ENCODE measurements around the gene NUP88.

Gene NUP88

GRCh38 chr17:5355421-5356129 lies 63.9 kb downstream of the NUP88 start:
- DNase-seq (ENCODE audit: low spot score) = no peak

- no peak for DNase-seq (ENCODE audit: low spot score)
Observed at GRCh38 chr17:5354886-5355415, 64.5 kb downstream of the NUP88 start.

DNA sequence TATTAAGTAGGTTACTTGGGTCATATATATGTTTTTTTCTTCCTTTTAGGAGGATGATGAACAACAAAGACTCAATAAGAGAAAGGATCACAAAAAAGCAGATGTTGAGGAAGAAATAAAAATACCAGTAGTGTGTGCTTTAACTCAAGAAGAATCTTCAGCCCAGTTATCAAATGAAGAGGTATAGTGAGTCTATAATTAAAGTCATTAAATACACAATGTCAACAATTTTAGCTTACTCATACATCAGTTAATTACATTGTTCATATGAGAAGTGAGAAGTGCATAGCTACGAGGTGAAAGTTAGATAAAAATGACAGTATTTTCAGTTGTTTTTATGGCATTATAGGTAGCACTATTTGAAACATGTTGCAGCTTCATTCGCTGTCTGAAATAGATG lies 65.2 kb downstream of the NUP88 start:
- no peak for DNase-seq (ENCODE audit: low spot score)

DNA sequence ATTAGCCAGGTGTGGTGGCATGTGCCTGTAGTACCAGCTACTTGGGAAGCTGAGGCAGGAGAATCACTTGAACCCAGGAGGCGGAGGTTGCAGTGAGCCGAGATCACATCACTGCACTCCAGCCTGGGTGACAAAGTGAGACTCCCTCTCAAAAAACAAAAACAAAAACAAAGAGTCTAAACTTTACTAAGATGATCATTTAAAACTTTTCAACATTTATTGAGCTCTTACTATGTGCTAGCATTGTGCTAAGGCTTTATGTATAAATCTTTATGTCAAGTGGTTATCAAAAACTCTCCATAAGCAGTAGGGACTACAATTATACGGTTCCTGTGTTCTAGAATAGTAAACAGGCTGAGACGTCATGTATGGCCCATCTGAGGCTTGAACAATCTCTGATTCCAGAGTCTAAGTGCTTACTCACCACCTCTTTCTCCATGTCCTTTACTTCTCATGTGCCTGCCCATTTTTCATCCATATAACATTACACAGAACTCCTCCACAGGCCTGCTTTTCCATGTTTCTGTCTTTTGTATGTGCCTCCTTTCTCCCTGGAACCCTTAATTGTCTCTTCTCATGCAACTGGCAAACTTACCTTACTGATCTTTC lies 66.7 kb downstream of the NUP88 start:
- no peak for DNase-seq (ENCODE audit: low spot score)

- no peak for DNase-seq (ENCODE audit: low spot score)
Observed at GRCh38 chr17:5344914-5345313, 74.5 kb downstream of the NUP88 start.
